ENCODE data around the gene KAT7.

DNA sequence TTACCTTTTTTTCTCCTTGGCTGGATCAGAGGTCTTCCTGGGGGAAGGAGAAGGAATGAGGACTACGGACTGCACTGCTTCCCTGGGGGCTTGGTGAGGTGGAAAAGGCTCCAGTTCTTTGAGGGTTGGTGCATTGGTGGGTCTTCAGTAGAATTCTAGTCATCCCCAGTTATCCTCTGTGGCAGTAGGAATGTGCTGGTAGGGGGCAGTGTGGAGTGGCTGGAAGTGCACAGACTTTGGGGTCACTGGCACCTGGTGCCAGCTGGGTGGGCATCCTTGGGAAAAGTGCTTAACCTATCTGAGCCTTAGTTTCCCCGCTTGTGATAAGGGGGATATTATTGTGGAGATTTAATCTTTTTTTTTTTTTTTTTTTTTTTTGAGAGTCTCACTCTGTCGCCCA is 53.1 kb downstream of the KAT7 start:
- TF ChIP-seq FOSL1 (IDR thresholded peaks at IDR 0.05; ENCODE audit: low read depth) = no peak
- TF ChIP-seq CTCF (IDR thresholded peaks at IDR 0.05 in 2 of 3, conservative IDR thresholded peaks at IDR 0.05 in 1 of 3; ENCODE audit: borderline replicate concordance in 1 of 3, insufficient read depth in 1 of 3, low read depth in 2 of 3, low read length in 2 of 3) = peak in 2 of 3 experiments; percentile 36 to 37; a peak in 3 of 6 replicates
- no peak for TF ChIP-seq POLR2AphosphoS5 (IDR thresholded peaks at IDR 0.05; ENCODE audit: low read depth, low read length)
- no peak for TF ChIP-seq ZBTB33 (IDR thresholded peaks at IDR 0.05; ENCODE audit: extremely low read depth, insufficient replicate concordance, low read length)

Data from HCT116 (cell line).